TTC549 (cell line): Measurements from ENCODE around the gene SOST.
A peak's percentile ranks its signal among the peaks of the same experiment; 100 is the strongest.
"Not testable (repeated sequence)": the region's sequence is repeated elsewhere in the genome, so short reads cannot be mapped to it uniquely, and the experiment has no call there.

Experiments
- FAIRE-seq: peaks from 2 replicates; lab custom pipeline; 2012; peaks lifted over from hg19 to GRCh38; lab: Jason Lieb, UNC

The SOST gene

GRCh38 chr17:43758497-43759174 is at the start of gene SOST:
Gene SOST, minus strand, starts transcription at chr17:43758791. Its CDS starts 50 bp downstream, at chr17:43758741.
- no peak for FAIRE-seq

GRCh38 chr17:43808076-43808475 is 49.5 kb upstream of the SOST start:
- FAIRE-seq = no peak

- no peak for FAIRE-seq
Observed at GRCh38 chr17:43805117-43805516, 46.5 kb upstream of the SOST start.

- no peak for FAIRE-seq
Observed at GRCh38 chr17:43803758-43804157, 45.2 kb upstream of the SOST start.

- no peak for FAIRE-seq
Observed at GRCh38 chr17:43801844-43802243, 43.3 kb upstream of the SOST start.

- FAIRE-seq = no peak
Observed at GRCh38 chr17:43800736-43801135, 42.1 kb upstream of the SOST start.

GRCh38 chr17:43799047-43799446 is 40.5 kb upstream of the SOST start:
- FAIRE-seq = no peak

- not testable (repeated sequence) for FAIRE-seq
Observed at GRCh38 chr17:43798024-43798423, 39.4 kb upstream of the SOST start.

GRCh38 chr17:43792668-43793067 is 34.1 kb upstream of the SOST start:
- not testable (repeated sequence) for FAIRE-seq

GRCh38 chr17:43791589-43791988 is 33.0 kb upstream of the SOST start:
- peak; percentile 42 for FAIRE-seq

GRCh38 chr17:43790311-43790940 is 31.8 kb upstream of the SOST start:
- no peak for FAIRE-seq

- no peak for FAIRE-seq
Observed at GRCh38 chr17:43789482-43789881, 30.9 kb upstream of the SOST start.

GRCh38 chr17:43788540-43788939 is 29.9 kb upstream of the SOST start:
- no peak for FAIRE-seq

- FAIRE-seq = no peak
Observed at GRCh38 chr17:43787728-43788127, 29.1 kb upstream of the SOST start.

GRCh38 chr17:43784628-43785101 is 26.1 kb upstream of the SOST start:
- FAIRE-seq = no peak

- no peak for FAIRE-seq
Observed at GRCh38 chr17:43784068-43784467, 25.5 kb upstream of the SOST start.

- FAIRE-seq = no peak
Observed at GRCh38 chr17:43782913-43783680, 24.5 kb upstream of the SOST start.

- no peak for FAIRE-seq
Observed at GRCh38 chr17:43780135-43780534, 21.5 kb upstream of the SOST start, which contains the start of gene CFAP97D1. Gene CFAP97D1, plus strand, starts transcription at chr17:43780435. Its CDS starts 28 bp downstream, at chr17:43780463.

GRCh38 chr17:43779145-43780125 is 20.8 kb upstream of the SOST start:
- no peak for FAIRE-seq

- FAIRE-seq = no peak
Observed at GRCh38 chr17:43778337-43779144, 19.9 kb upstream of the SOST start, which contains the start of gene DUSP3. Gene DUSP3, minus strand, starts transcription at chr17:43778977. Its CDS starts 53 bp downstream, at chr17:43778924.
